Ishikawa (cell line): ENCODE data around the gene BEGAIN.

Experiments used
- CEBPB ChIP-seq: IDR thresholded peaks from 2 replicates; pipeline ENCODE4 v1.6.1; 2012
- EGR1 ChIP-seq: IDR thresholded peaks from 2 replicates; pipeline ENCODE4 v1.6.1; 2012
- EP300 ChIP-seq: IDR thresholded peaks from 2 replicates; pipeline ENCODE4 v1.6.1; 2012; ENCODE audit warnings: borderline replicate concordance
- MAX ChIP-seq: IDR thresholded peaks from 2 replicates; pipeline ENCODE4 v1.6.1; 2012
- RAD21 ChIP-seq: IDR thresholded peaks from 2 replicates; pipeline ENCODE4 v1.6.1; 2012; ENCODE audit warnings: low read depth
- REST ChIP-seq: IDR thresholded peaks from 2 replicates; pipeline ENCODE4 v1.6.1; 2012; ENCODE audit warnings: low read depth, mild to moderate bottlenecking
- TAF1 ChIP-seq: IDR thresholded peaks from 2 replicates; pipeline ENCODE4 v1.6.1; 2012; ENCODE audit warnings: low read depth, mild to moderate bottlenecking
- USF1 ChIP-seq: IDR thresholded peaks from 2 replicates; pipeline ENCODE4 v1.6.1; 2012

GRCh38 chr14:100576091-100577085 is 10.8 kb downstream of the BEGAIN start:
- TF ChIP-seq EP300, result no peak
- TF ChIP-seq USF1, result no peak
- no peak for TF ChIP-seq MAX
- no peak for TF ChIP-seq REST
- TF ChIP-seq RAD21, result no peak
- no peak for TF ChIP-seq CEBPB
- TF ChIP-seq EGR1, result no peak
- TF ChIP-seq TAF1, result no peak
